ENCODE measurements around the gene MAP7D2. TPM values are rescaled to one million over a fixed set of nuclear protein-coding genes. Genes with fewer than 3 reads are reported as not detected.

MAP7D2 gene
- total RNA-seq, 1 experiment from 2014 or later: 1.9 TPM

GRCh38 chrX:20144491-20144890 lies 27.8 kb upstream of the MAP7D2 start:
- H3K4me3 Mint-ChIP-seq: no peak overlapping the region
- Histone ChIP-seq H2BK15ac (ENCODE audit: low read depth, low read length) (no peak overlapping the region), H3K27ac (ENCODE audit: insufficient read length, low read depth, low read length) (no peak overlapping the region), H3T11ph (ENCODE audit: low read length) (no peak overlapping the region), H2AFZ (ENCODE audit: low read length) (no peak overlapping the region), H4K91ac (ENCODE audit: insufficient read length, low read depth, low read length) (no peak overlapping the region), H3K14ac (ENCODE audit: insufficient read depth, low read length) (no peak overlapping the region), H4K8ac (replicated peaks; ENCODE audit: insufficient read length, low read depth, low read length) (no peak overlapping the region), H2BK5ac (ENCODE audit: insufficient read length, low read length) (no peak overlapping the region), H3K9ac (ENCODE audit: extremely low read depth, insufficient read length, low read length) (no peak overlapping the region), H3K79me1 (ENCODE audit: insufficient read depth, low read depth, low read length, poor library complexity, severe bottlenecking) (no peaks in the 10 kb centered on the region), H4K20me1 (ENCODE audit: control insufficient read depth, insufficient read depth, insufficient read length) (no peaks in the 10 kb centered on the region), H3K4me2 (ENCODE audit: insufficient read depth, insufficient read length, low read length) (no peak overlapping the region), H3K4me1 (ENCODE audit: insufficient read depth, low read length) (no peaks in the 10 kb centered on the region), H3K23ac (ENCODE audit: insufficient read length, low read depth, low read length) (no peak overlapping the region), H3K23me2 (ENCODE audit: insufficient read length, low read depth, low read length, poor library complexity, severe bottlenecking) (no peaks in the 10 kb centered on the region), H4K5ac (ENCODE audit: insufficient read length, low read depth, low read length) (no peak overlapping the region), H2BK120ac (ENCODE audit: low read depth, low read length, poor library complexity, severe bottlenecking) (no peak overlapping the region), H3K56ac (ENCODE audit: insufficient read length, low read depth, low read length) (no peak overlapping the region), H3K18ac (ENCODE audit: insufficient read length, low read depth, low read length) (no peak overlapping the region), H2BK12ac (ENCODE audit: insufficient read length, low read depth, low read length) (no peak overlapping the region), H2BK20ac (ENCODE audit: low read depth, low read length, poor library complexity, severe bottlenecking) (no peak overlapping the region), H3K9me3 (ENCODE audit: control insufficient read depth, low read depth, low read length) (peaks cover 23% of the 10 kb centered on the region), H3K4ac (ENCODE audit: low read depth, low read length) (no peak overlapping the region), H3K27me3 (ENCODE audit: insufficient read depth, low read length) (no peaks in the 10 kb centered on the region), H2AK5ac (ENCODE audit: insufficient read length, low read length) (no peak overlapping the region), H3K79me2 (ENCODE audit: insufficient read depth, low read length) (peaks cover 13% of the 10 kb centered on the region; the same call in 1 of the 2 replicates)
- no CpG with 5 or more reads among the region's 3 CpGs for WGBS (ENCODE audit: extremely low coverage, insufficient read length, low lambda C conversion rate)
- H3K27me3 Mint-ChIP-seq (ENCODE audit: low read depth): no peaks in the 10 kb centered on the region; the same call in 1 of the 2 replicates
- peaks cover 5 to 7% of the 10 kb centered on the region in 2 experiments; a peak in 3 of 4 replicates for H3K4me1 Mint-ChIP-seq
- no peak for DNase-seq
- peaks cover 8 to 18% (median 9%) of the 10 kb centered on the region in 3 experiments for H3K36me3 Mint-ChIP-seq (ENCODE audit: insufficient read depth in 1 of 3, low read depth in 3 of 3)
- TF ChIP-seq CTCF (conservative IDR thresholded peaks at IDR 0.05): no peak
- no peak overlapping the region for H3K27ac Mint-ChIP-seq
- peaks cover 56 to 63% of the 10 kb centered on the region in 2 experiments for H3K9me3 Mint-ChIP-seq
